ENCODE data around the gene ASTN2. TPM values are rescaled to one million over a fixed set of nuclear protein-coding genes. Genes with fewer than 3 reads are reported as not detected.

Gene ASTN2
- total RNA-seq, 4 donors from 2014 or later, result 4.0 to 7.0 (median 4.9) TPM

GRCh38 chr9:117430813-117431212, 16.0 kb upstream of the ASTN2 start:
- H3K27me3 ChIP-seq, result peaks cover 31% of the 10 kb centered on the region
- H3K27ac ChIP-seq, result no peak overlapping the region
- TF ChIP-seq POLR2A (IDR thresholded peaks at IDR 0.05), result no peak
- TF ChIP-seq CTCF (IDR thresholded peaks at IDR 0.05), result no peak
- TF ChIP-seq POLR2AphosphoS5 (IDR thresholded peaks at IDR 0.05), result no peak
- TF ChIP-seq EP300 (IDR thresholded peaks at IDR 0.05), result no peak
- no peak overlapping the region for H3K4me3 ChIP-seq
- no peaks in the 10 kb centered on the region for H3K36me3 ChIP-seq
- H3K9me3 ChIP-seq, result no peaks in the 10 kb centered on the region
- ATAC-seq, result no peak
- 69% methylated on average over 2 of the region's 2 CpGs; no CpG with 5 or more reads in 1 of the 2 donors for WGBS, 2 donors (ENCODE audit: low coverage in 1 of 2)
- H3K4me1 ChIP-seq, result no peaks in the 10 kb centered on the region

GRCh38 chr9:117427357-117427913, 12.6 kb upstream of the ASTN2 start:
- no peak for TF ChIP-seq POLR2A (IDR thresholded peaks at IDR 0.05)
- no peak for TF ChIP-seq POLR2AphosphoS5 (IDR thresholded peaks at IDR 0.05)
- no peak for TF ChIP-seq EP300 (IDR thresholded peaks at IDR 0.05)
- no peak for TF ChIP-seq CTCF (IDR thresholded peaks at IDR 0.05)
- H3K27me3 ChIP-seq, result peaks cover 53% of the 10 kb centered on the region
- no peaks in the 10 kb centered on the region for H3K4me1 ChIP-seq
- no peak for ATAC-seq
- H3K36me3 ChIP-seq, result no peaks in the 10 kb centered on the region
- no peaks in the 10 kb centered on the region for H3K9me3 ChIP-seq
- 61 to 81% methylated on average over 3 of the region's 3 CpGs for WGBS, 2 donors (ENCODE audit: low coverage in 1 of 2)
- H3K27ac ChIP-seq, result no peak overlapping the region
- no peak overlapping the region for H3K4me3 ChIP-seq

GRCh38 chr9:117425566-117425965, 10.7 kb upstream of the ASTN2 start:
- no peak for ATAC-seq
- Histone ChIP-seq H3K36me3 (no peaks in the 10 kb centered on the region), H3K9me3 (no peaks in the 10 kb centered on the region), H3K4me3 (no peak overlapping the region), H3K27me3 (peaks cover 51% of the 10 kb centered on the region), H3K4me1 (no peaks in the 10 kb centered on the region), H3K27ac (no peak overlapping the region)
- 53 to 73% methylated on average over 3 of the region's 3 CpGs for WGBS, 2 donors (ENCODE audit: low coverage in 1 of 2)
- TF ChIP-seq EP300 (IDR thresholded peaks at IDR 0.05), result no peak
- no peak for TF ChIP-seq CTCF (IDR thresholded peaks at IDR 0.05)
- no peak for TF ChIP-seq POLR2AphosphoS5 (IDR thresholded peaks at IDR 0.05)
- TF ChIP-seq POLR2A (IDR thresholded peaks at IDR 0.05), result no peak

GRCh38 chr9:117424291-117424690, 9.4 kb upstream of the ASTN2 start:
- no peak for ATAC-seq
- TF ChIP-seq POLR2A (IDR thresholded peaks at IDR 0.05) (no peak), EP300 (IDR thresholded peaks at IDR 0.05) (no peak), POLR2AphosphoS5 (IDR thresholded peaks at IDR 0.05) (no peak), CTCF (IDR thresholded peaks at IDR 0.05) (no peak)

DNA sequence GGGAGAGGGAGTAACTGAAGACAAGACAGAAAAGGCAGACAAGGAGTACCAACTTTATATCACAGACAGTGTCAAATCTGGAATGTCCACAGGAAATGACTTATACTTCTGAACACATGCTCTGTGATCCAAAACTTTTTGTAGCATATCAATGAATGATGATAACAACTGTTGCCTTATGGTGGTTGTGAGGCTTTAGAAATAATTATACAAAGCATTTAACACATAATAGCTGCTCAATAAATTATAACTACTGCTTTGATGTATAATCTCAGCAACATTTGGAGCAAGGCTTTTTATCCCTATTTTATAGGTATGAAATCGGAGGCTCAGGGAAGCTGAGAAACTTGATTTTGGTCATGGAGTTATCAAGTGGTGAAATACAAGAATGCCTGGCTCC, 3.3 kb upstream of the ASTN2 start:
- Histone ChIP-seq H3K9me3 (no peaks in the 10 kb centered on the region), H3K4me3 (no peak overlapping the region), H3K27ac (no peak overlapping the region), H3K36me3 (no peaks in the 10 kb centered on the region), H3K27me3 (peaks cover 82% of the 10 kb centered on the region), H3K4me1 (peaks cover 0 to 25% (median 6%) of the 10 kb centered on the region in 3 donors)
- 75 to 100% methylated on average over 1 of the region's 1 CpG for WGBS, 2 donors (ENCODE audit: low coverage in 1 of 2)
- TF ChIP-seq POLR2A (IDR thresholded peaks at IDR 0.05) (no peak), POLR2AphosphoS5 (IDR thresholded peaks at IDR 0.05) (no peak)
- no peak for ATAC-seq

More at GRCh38 chr9:117424291-117424690, 9.4 kb upstream of the ASTN2 start:
- H3K4me1 ChIP-seq, result no peaks in the 10 kb centered on the region
- H3K9me3 ChIP-seq, result no peaks in the 10 kb centered on the region
- WGBS, 2 donors (ENCODE audit: low coverage in 1 of 2), result 61 to 91% methylated on average over 1 of the region's 1 CpG
- no peaks in the 10 kb centered on the region for H3K36me3 ChIP-seq
- H3K27me3 ChIP-seq, result peaks cover 55% of the 10 kb centered on the region
- H3K27ac ChIP-seq, result no peak overlapping the region
- no peak overlapping the region for H3K4me3 ChIP-seq
